ENCODE measurements around the gene EMSY.

EMSY gene

GRCh38 chr11:76601724-76602123 is 156.9 kb downstream of the EMSY start:
- Histone ChIP-seq H3K9me2 (replicated peaks; ENCODE audit: insufficient read depth, low read length) (no peaks in the 10 kb centered on the region), H3K9ac (ENCODE audit: low read length) (no peak overlapping the region), H4K20me1 (ENCODE audit: low read depth, low read length) (no peaks in the 10 kb centered on the region), H2AFZ (ENCODE audit: low read depth, low read length, severe bottlenecking) (no peak overlapping the region), H3K79me2 (ENCODE audit: insufficient read depth, low read length) (no peaks in the 10 kb centered on the region), H3K27ac (ENCODE audit: low read depth, low read length) (no peak overlapping the region), H3K36me3 (ENCODE audit: low read length) (no peaks in the 10 kb centered on the region), H3K9me3 (ENCODE audit: insufficient read depth, low read length) (no peaks in the 10 kb centered on the region), H3F3A (ENCODE audit: insufficient read depth) (no peaks in the 10 kb centered on the region), H3K27me3 (ENCODE audit: low read length) (no peaks in the 10 kb centered on the region), H3K4me3 (ENCODE audit: insufficient read depth, low read length, poor library complexity, severe bottlenecking) (no peak overlapping the region), H3K4me2 (ENCODE audit: low read depth, low read length, poor library complexity, severe bottlenecking) (no peak overlapping the region)
- TF ChIP-seq EZH2phosphoT487 (conservative IDR thresholded peaks at IDR 0.05; ENCODE audit: low read length) (no peak), CTCF (IDR thresholded peaks at IDR 0.05; ENCODE audit: insufficient read depth, low read length, poor library complexity, severe bottlenecking) (no peak)

GRCh38 chr11:76602431-76602861 is 157.6 kb downstream of the EMSY start:
- Histone ChIP-seq H3K4me2 (ENCODE audit: low read depth, low read length, poor library complexity, severe bottlenecking) (no peak overlapping the region), H3F3A (ENCODE audit: insufficient read depth) (no peaks in the 10 kb centered on the region), H3K9me3 (ENCODE audit: insufficient read depth, low read length) (no peaks in the 10 kb centered on the region), H2AFZ (ENCODE audit: low read depth, low read length, severe bottlenecking) (no peak overlapping the region), H3K79me2 (ENCODE audit: insufficient read depth, low read length) (no peaks in the 10 kb centered on the region), H3K9me2 (replicated peaks; ENCODE audit: insufficient read depth, low read length) (no peaks in the 10 kb centered on the region), H3K27ac (ENCODE audit: low read depth, low read length) (no peak overlapping the region), H3K36me3 (ENCODE audit: low read length) (no peaks in the 10 kb centered on the region), H3K4me3 (ENCODE audit: insufficient read depth, low read length, poor library complexity, severe bottlenecking) (no peak overlapping the region), H3K9ac (ENCODE audit: low read length) (no peak overlapping the region), H3K27me3 (ENCODE audit: low read length) (no peaks in the 10 kb centered on the region), H4K20me1 (ENCODE audit: low read depth, low read length) (no peaks in the 10 kb centered on the region)
- TF ChIP-seq EZH2phosphoT487 (conservative IDR thresholded peaks at IDR 0.05; ENCODE audit: low read length) (no peak), CTCF (IDR thresholded peaks at IDR 0.05; ENCODE audit: insufficient read depth, low read length, poor library complexity, severe bottlenecking) (no peak)

All from SU-DHL-6 (cell line).